ENCODE measurements around the gene SLC35G4. TPM values are rescaled to one million over a fixed set of nuclear protein-coding genes. Genes with fewer than 3 reads are reported as not detected.

The SLC35G4 gene
- polyA plus RNA-seq, 1 donor (not counting 4 experiments of a cell fraction or from before 2014, with no cell fraction given), result not detected

DNA sequence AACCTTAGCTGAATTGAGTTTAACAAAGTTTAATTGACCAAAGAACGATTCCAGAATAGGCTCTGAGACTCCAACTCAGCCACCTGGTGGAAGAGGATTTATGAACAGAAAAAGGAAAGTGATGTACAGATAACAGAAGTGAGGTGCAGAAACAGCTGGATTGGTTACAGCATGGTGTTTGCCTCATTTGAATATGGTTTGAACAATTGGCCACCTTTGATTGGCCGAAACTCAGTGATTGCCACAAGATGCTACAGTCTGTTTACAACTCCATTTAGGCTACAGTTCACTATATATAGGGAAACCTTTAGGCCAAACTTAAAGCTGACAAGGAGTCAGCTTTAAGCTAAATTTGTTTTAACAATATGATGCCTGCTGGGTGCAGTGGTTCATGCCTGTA, 28.1 kb upstream of the SLC35G4 start:
- no peak overlapping the region for H3K4me3 ChIP-seq (ENCODE audit: control insufficient read depth in 2 of 3, extremely low read depth in 1 of 3, insufficient read depth in 2 of 3, low read depth in 1 of 3, low read length in 3 of 3)
- H3K36me3 ChIP-seq (ENCODE audit: control insufficient read depth in 2 of 2, extremely low read depth in 1 of 2, insufficient read depth in 2 of 2, low read length in 2 of 2), result no peaks in the 10 kb centered on the region
- DNase-seq (ENCODE audit: low read depth, low spot score) (no peak), FAIRE-seq (no peak)
- no peaks in the 10 kb centered on the region for H3K9me1 ChIP-seq (ENCODE audit: control insufficient read depth, extremely low read depth, insufficient read depth, low read length)
- TF ChIP-seq, protein P1, sequence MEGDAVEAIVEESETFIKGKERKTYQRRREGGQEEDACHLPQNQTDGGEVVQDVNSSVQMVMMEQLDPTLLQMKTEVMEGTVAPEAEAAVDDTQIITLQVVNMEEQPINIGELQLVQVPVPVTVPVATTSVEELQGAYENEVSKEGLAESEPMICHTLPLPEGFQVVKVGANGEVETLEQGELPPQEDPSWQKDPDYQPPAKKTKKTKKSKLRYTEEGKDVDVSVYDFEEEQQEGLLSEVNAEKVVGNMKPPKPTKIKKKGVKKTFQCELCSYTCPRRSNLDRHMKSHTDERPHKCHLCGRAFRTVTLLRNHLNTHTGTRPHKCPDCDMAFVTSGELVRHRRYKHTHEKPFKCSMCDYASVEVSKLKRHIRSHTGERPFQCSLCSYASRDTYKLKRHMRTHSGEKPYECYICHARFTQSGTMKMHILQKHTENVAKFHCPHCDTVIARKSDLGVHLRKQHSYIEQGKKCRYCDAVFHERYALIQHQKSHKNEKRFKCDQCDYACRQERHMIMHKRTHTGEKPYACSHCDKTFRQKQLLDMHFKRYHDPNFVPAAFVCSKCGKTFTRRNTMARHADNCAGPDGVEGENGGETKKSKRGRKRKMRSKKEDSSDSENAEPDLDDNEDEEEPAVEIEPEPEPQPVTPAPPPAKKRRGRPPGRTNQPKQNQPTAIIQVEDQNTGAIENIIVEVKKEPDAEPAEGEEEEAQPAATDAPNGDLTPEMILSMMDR (optimal IDR thresholded peaks at IDR 0.05 in 1 of 3, IDR thresholded peaks at IDR 0.05 in 1 of 3, conservative IDR thresholded peaks at IDR 0.05 in 1 of 3; ENCODE audit: extremely low read depth in 1 of 3, insufficient read depth in 2 of 3, low read length in 3 of 3), result no peak
- no peaks in the 10 kb centered on the region for H3K4me1 ChIP-seq (ENCODE audit: control insufficient read depth, extremely low read depth, insufficient read depth, low read length)
- no peak overlapping the region for H2AFZ ChIP-seq (ENCODE audit: control insufficient read depth, low read length)
- H3K9ac ChIP-seq (ENCODE audit: control insufficient read depth, extremely low read depth, insufficient read depth, low read length), result no peak overlapping the region
- H3K9me3 ChIP-seq (ENCODE audit: control insufficient read depth, low read depth, low read length), result no peaks in the 10 kb centered on the region
- no peak overlapping the region for H3K27ac ChIP-seq (ENCODE audit: control insufficient read depth, insufficient read depth, low read length)
- H3K79me2 ChIP-seq (ENCODE audit: control insufficient read depth, insufficient read depth, low read length), result no peaks in the 10 kb centered on the region
- H3K4me2 ChIP-seq (ENCODE audit: control insufficient read depth, extremely low read depth, insufficient read depth, low read depth, low read length), result no peak overlapping the region
- H4K20me1 ChIP-seq (ENCODE audit: control insufficient read depth, extremely low read depth, insufficient read depth, low read length), result no peaks in the 10 kb centered on the region
- dilution Hi-C loops (cut with MboI; ENCODE audit: extremely low pct_ligation_motif_present, low sequenced_read_pairs), result no loop called here
- no peaks in the 10 kb centered on the region for H3K27me3 ChIP-seq (ENCODE audit: control insufficient read depth, extremely low read depth, insufficient read depth, low read length)

DNA sequence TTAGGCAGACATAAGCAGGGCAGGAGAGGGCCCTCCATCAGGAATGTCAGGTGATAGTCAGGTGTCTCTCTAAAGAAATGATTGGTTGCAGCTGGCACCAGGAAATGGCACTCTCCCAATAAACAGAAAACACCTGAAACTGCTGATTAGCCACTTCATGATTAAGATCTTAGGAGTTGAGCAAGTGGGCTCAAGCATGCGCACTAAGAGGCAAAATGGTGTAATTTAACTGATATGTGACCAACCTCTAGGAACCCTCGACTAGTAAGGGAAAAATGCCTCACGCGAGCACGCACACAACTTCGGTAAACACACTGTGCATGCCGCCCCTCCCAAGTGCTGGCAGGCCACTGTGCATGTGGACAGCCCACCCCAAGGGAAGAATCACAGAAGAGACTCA, 23.8 kb upstream of the SLC35G4 start:
- Histone ChIP-seq H3K79me2 (ENCODE audit: control insufficient read depth, insufficient read depth, low read length) (no peaks in the 10 kb centered on the region), H3K4me2 (ENCODE audit: control insufficient read depth, extremely low read depth, insufficient read depth, low read depth, low read length) (no peak overlapping the region), H3K4me1 (ENCODE audit: control insufficient read depth, extremely low read depth, insufficient read depth, low read length) (no peaks in the 10 kb centered on the region), H3K36me3 (ENCODE audit: control insufficient read depth in 2 of 2, extremely low read depth in 1 of 2, insufficient read depth in 2 of 2, low read length in 2 of 2) (no peaks in the 10 kb centered on the region), H3K9me1 (ENCODE audit: control insufficient read depth, extremely low read depth, insufficient read depth, low read length) (no peaks in the 10 kb centered on the region), H2AFZ (ENCODE audit: control insufficient read depth, low read length) (no peak overlapping the region), H3K27ac (ENCODE audit: control insufficient read depth, insufficient read depth, low read length) (no peak overlapping the region), H3K9ac (ENCODE audit: control insufficient read depth, extremely low read depth, insufficient read depth, low read length) (no peak overlapping the region), H3K4me3 (ENCODE audit: control insufficient read depth in 2 of 3, extremely low read depth in 1 of 3, insufficient read depth in 2 of 3, low read depth in 1 of 3, low read length in 3 of 3) (no peak overlapping the region), H4K20me1 (ENCODE audit: control insufficient read depth, extremely low read depth, insufficient read depth, low read length) (no peaks in the 10 kb centered on the region), H3K9me3 (ENCODE audit: control insufficient read depth, low read depth, low read length) (no peaks in the 10 kb centered on the region), H3K27me3 (ENCODE audit: control insufficient read depth, extremely low read depth, insufficient read depth, low read length) (no peaks in the 10 kb centered on the region)
- TF ChIP-seq EZH2 (IDR thresholded peaks at IDR 0.05; ENCODE audit: low read length), result no peak
- TF ChIP-seq, protein P1 (optimal IDR thresholded peaks at IDR 0.05 in 1 of 3, IDR thresholded peaks at IDR 0.05 in 1 of 3, conservative IDR thresholded peaks at IDR 0.05 in 1 of 3; ENCODE audit: extremely low read depth in 1 of 3, insufficient read depth in 2 of 3, low read length in 3 of 3), result no peak
- DNase-seq (ENCODE audit: low read depth, low spot score), result no peak
- no peak for FAIRE-seq
- dilution Hi-C loops (cut with MboI; ENCODE audit: extremely low pct_ligation_motif_present, low sequenced_read_pairs), result no loop called here

Data from keratinocyte (primary cell).